GM21515 (cell line): ENCODE measurements around the gene FAM216B.

Experiments
- ATAC-seq: cut with Tn5 transposase; IDR thresholded peaks from one replicate; pipeline ENCODE4 v1.9.1; 2021; ENCODE audit not compliant: unreplicated experiment

FAM216B gene

DNA sequence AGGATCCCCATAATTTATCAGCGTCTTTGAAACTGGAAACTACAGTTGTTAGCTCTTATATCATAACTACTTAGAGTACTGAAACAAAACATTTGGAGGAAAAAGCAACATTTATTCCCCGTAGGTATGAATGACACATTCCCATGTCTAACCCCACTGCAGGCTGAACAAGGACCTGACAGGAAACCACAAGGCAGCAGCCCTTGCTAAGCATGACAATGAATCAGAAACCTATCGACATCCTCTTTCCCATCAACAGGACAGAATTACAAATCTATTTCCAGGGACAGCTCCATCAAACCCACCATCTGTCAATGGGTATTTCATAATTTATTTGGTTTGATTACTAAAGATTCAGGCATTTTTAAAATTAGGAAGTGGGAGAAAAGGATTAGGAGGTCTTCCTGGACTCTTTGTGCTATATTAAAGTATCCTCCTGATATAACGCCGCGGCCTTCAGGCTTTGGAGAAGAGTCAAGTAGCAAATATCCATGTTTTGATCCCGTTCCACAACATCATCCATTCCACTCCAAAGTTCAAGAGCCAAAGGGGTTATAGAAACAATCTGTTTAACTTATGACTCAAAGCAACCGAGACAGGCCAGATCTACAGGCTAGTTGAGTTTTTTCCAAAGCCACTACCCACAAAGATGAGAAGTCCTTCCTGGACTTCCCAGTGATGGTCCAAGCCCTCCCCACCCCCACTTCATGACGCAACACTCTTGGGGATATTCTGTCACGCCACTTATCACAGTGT is 51.1 kb downstream of the FAM216B start:
- no peak for ATAC-seq

DNA sequence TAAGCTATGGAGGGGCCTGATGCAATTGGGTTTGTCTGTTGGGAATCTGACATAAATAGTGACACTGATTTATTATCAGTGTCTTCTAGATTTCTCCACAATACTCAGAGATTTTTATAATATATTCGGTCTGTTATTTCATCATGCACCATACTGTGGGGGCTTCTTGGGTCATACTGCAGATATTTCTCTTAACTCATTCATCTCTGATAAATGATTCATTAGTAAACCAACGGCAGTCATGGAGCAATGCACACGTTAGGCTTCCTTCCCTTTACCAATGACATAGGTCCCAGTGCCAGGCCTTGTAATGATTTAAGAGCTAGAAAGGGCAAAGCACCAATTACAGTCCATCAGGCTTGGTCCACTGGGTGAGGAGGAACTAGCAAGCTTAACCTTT is 53.6 kb downstream of the FAM216B start:
- no peak for ATAC-seq

DNA sequence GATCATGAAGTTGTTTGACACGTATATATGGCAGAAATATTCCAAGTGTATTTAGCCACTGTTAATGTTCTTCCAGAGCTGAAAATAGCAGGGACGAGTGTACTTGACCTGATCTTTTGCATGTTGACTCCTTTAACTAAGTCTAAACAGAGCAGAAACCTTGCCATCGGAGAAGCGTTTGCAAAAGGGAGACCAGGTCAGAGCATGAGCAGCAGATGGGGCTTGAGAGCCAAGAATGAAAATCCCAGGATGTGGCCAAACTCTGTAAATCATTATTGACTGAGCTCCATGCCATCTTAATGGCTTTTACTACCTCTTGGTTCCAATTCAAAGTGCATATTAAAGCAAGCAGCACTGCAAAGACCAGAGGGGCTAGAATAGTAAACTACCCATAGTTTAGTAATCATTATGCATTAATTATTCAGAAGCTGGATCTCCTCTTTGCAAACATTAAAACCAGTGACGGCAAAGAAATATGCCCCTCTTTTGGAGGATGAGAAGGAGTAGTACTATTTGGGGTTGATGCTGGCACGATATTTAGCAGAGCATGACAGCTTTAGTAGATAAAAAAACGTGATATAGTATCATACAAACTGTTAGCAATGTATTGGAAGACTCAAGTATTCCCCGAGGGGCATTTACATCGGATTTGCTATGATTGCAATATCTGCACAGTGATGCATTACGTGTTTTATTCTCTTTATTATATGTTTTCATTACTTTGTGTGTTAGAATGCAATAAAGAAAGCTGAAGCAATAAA is 55.7 kb downstream of the FAM216B start:
- no peak for ATAC-seq
